Cardiac fibroblast (primary cell): Measurements from ENCODE around the gene NCKIPSD.

Experiments
- DNase-seq, 2 donors: peaks; one replicate each; pipeline versions ENCODE4 v3.0.0 to v3.0.0-alpha.2; 2010; ENCODE audit warnings: low read depth in 2 of 2
- H3K4me3 ChIP-seq, 2 donors: replicated peaks in 1 of 2; 1 replicate in 1 of 2; 2 replicates in 1 of 2; pipeline ENCODE4 v1.5.1; 2011; ENCODE audit warnings: low read depth in 2 of 2, low read length in 2 of 2, mild to moderate bottlenecking in 2 of 2, moderate library complexity in 1 of 2
- CTCF ChIP-seq: IDR thresholded peaks from one replicate; pipeline ENCODE4 v1.5.1; 2011; ENCODE audit warnings: low read depth, mild to moderate bottlenecking, low read length, inconsistent platforms

The NCKIPSD gene

GRCh38 chr3:48625600-48625999, 60.1 kb downstream of the NCKIPSD start:
- no peak for TF ChIP-seq CTCF
- no peak for DNase-seq
- no peak overlapping the region for H3K4me3 ChIP-seq

- no peak overlapping the region for H3K4me3 ChIP-seq
- no peak for TF ChIP-seq CTCF
- no peak for DNase-seq
Measured at GRCh38 chr3:48624767-48625166, 60.9 kb downstream of the NCKIPSD start.

GRCh38 chr3:48623851-48624547, 61.7 kb downstream of the NCKIPSD start:
- no peak for DNase-seq
- no peak for TF ChIP-seq CTCF
- no peak overlapping the region for H3K4me3 ChIP-seq
